ENCODE measurements around the gene CFH.
"Not testable (repeated sequence)": the region's sequence is repeated elsewhere in the genome, so short reads cannot be mapped to it uniquely, and the experiment has no call there.

CFH gene

GRCh38 chr1:196651637-196652215, at the start of gene CFH:
CFH (plus strand) TSS chr1:196652043; CDS start chr1:196652118, 75 bp downstream.
- Mint-ChIP-seq H3K27ac (ENCODE audit: low read depth) (no peak within 1 kb of the TSS), H3K4me3 (peak within 1 kb of the TSS; percentile 61), H3K27me3 (no peaks in the 10 kb centered on the region), H3K4me1 (peaks cover 7% of the 10 kb centered on the region), H3K36me3 (ENCODE audit: insufficient read depth) (no peaks in the 10 kb centered on the region), H3K9me3 (no peaks in the 10 kb centered on the region)
- ATAC-seq (replicated peaks; ENCODE audit: extremely low read depth, poor library complexity, severe bottlenecking) (no peak), DNase-seq (ENCODE audit: low spot score in 2 of 2) (no peak)

GRCh38 chr1:196603651-196604050, 48.2 kb upstream of the CFH start:
- H3K4me3 Mint-ChIP-seq, result no peak overlapping the region
- peaks cover 7% of the 10 kb centered on the region for H3K4me1 Mint-ChIP-seq
- peaks cover 22% of the 10 kb centered on the region for H3K27me3 Mint-ChIP-seq
- H3K27ac Mint-ChIP-seq (ENCODE audit: low read depth), result no peak overlapping the region
- ATAC-seq (replicated peaks; ENCODE audit: extremely low read depth, poor library complexity, severe bottlenecking) (no peak), DNase-seq (ENCODE audit: low spot score in 2 of 2) (no peak)
- no peaks in the 10 kb centered on the region for H3K36me3 Mint-ChIP-seq (ENCODE audit: insufficient read depth)
- H3K9me3 Mint-ChIP-seq, result no peaks in the 10 kb centered on the region

- DNase-seq (ENCODE audit: low spot score in 2 of 2), result no peak
- peaks cover 9% of the 10 kb centered on the region for H3K9me3 Mint-ChIP-seq
- ATAC-seq (replicated peaks; ENCODE audit: extremely low read depth, poor library complexity, severe bottlenecking), result no peak
- peaks cover 33% of the 10 kb centered on the region for H3K27me3 Mint-ChIP-seq
- H3K27ac Mint-ChIP-seq (ENCODE audit: low read depth), result no peak overlapping the region
- H3K36me3 Mint-ChIP-seq (ENCODE audit: insufficient read depth), result peaks cover 3% of the 10 kb centered on the region
- peaks cover 7% of the 10 kb centered on the region for H3K4me1 Mint-ChIP-seq
- H3K4me3 Mint-ChIP-seq, result peak overlapping the region; percentile 12
These were observed 43.9 kb upstream of the CFH start for GRCh38 chr1:196607981-196608380.

- Mint-ChIP-seq H3K27me3 (peaks cover 37% of the 10 kb centered on the region), H3K36me3 (ENCODE audit: insufficient read depth) (peaks cover 3% of the 10 kb centered on the region), H3K9me3 (peaks cover 11% of the 10 kb centered on the region), H3K4me3 (peak within 1 kb of the TSS; percentile 12), H3K27ac (ENCODE audit: low read depth) (no peak within 1 kb of the TSS), H3K4me1 (peaks cover 7% of the 10 kb centered on the region)
- DNase-seq (ENCODE audit: low spot score in 2 of 2) (no peak), ATAC-seq (replicated peaks; ENCODE audit: extremely low read depth, poor library complexity, severe bottlenecking) (no peak)
These were observed 43.2 kb upstream of the CFH start, which contains the start of gene KCNT2 for GRCh38 chr1:196608390-196609369. KCNT2 (minus strand) TSS chr1:196608440; CDS start chr1:196608309, 131 bp downstream.

GRCh38 chr1:196609370-196609737, 42.5 kb upstream of the CFH start:
- peaks cover 3% of the 10 kb centered on the region for H3K36me3 Mint-ChIP-seq (ENCODE audit: insufficient read depth)
- peaks cover 7% of the 10 kb centered on the region for H3K4me1 Mint-ChIP-seq
- ATAC-seq (replicated peaks; ENCODE audit: extremely low read depth, poor library complexity, severe bottlenecking), result no peak
- peaks cover 16% of the 10 kb centered on the region for H3K9me3 Mint-ChIP-seq
- peaks cover 37% of the 10 kb centered on the region for H3K27me3 Mint-ChIP-seq
- no peak for DNase-seq (ENCODE audit: low spot score in 2 of 2)
- H3K27ac Mint-ChIP-seq (ENCODE audit: low read depth), result no peak overlapping the region
- H3K4me3 Mint-ChIP-seq, result no peak overlapping the region

GRCh38 chr1:196611873-196612272, 40.0 kb upstream of the CFH start:
- peaks cover 22% of the 10 kb centered on the region for H3K9me3 Mint-ChIP-seq
- H3K36me3 Mint-ChIP-seq (ENCODE audit: insufficient read depth), result peaks cover 3% of the 10 kb centered on the region
- H3K4me3 Mint-ChIP-seq, result no peak overlapping the region
- H3K4me1 Mint-ChIP-seq, result peaks cover 7% of the 10 kb centered on the region
- ATAC-seq (replicated peaks; ENCODE audit: extremely low read depth, poor library complexity, severe bottlenecking) (no peak), DNase-seq (ENCODE audit: low spot score in 2 of 2) (no peak)
- H3K27me3 Mint-ChIP-seq, result peaks cover 33% of the 10 kb centered on the region
- H3K27ac Mint-ChIP-seq (ENCODE audit: low read depth), result no peak overlapping the region

GRCh38 chr1:196619721-196620120, 32.1 kb upstream of the CFH start:
- no peak for ATAC-seq (replicated peaks; ENCODE audit: extremely low read depth, poor library complexity, severe bottlenecking)
- H3K9me3 Mint-ChIP-seq, result peaks cover 2% of the 10 kb centered on the region
- no peaks in the 10 kb centered on the region for H3K4me1 Mint-ChIP-seq
- H3K27me3 Mint-ChIP-seq, result no peaks in the 10 kb centered on the region
- no peak overlapping the region for H3K4me3 Mint-ChIP-seq
- H3K27ac Mint-ChIP-seq (ENCODE audit: low read depth), result no peak overlapping the region
- DNase-seq (ENCODE audit: low spot score in 2 of 2), result no peak
- no peaks in the 10 kb centered on the region for H3K36me3 Mint-ChIP-seq (ENCODE audit: insufficient read depth)

GRCh38 chr1:196623079-196623478, 28.8 kb upstream of the CFH start:
- H3K27me3 Mint-ChIP-seq, result no peaks in the 10 kb centered on the region
- no peaks in the 10 kb centered on the region for H3K36me3 Mint-ChIP-seq (ENCODE audit: insufficient read depth)
- DNase-seq (ENCODE audit: low spot score in 2 of 2), result no peak
- H3K4me1 Mint-ChIP-seq, result no peaks in the 10 kb centered on the region
- H3K4me3 Mint-ChIP-seq, result no peak overlapping the region
- H3K9me3 Mint-ChIP-seq, result peaks cover 1% of the 10 kb centered on the region
- ATAC-seq (replicated peaks; ENCODE audit: extremely low read depth, poor library complexity, severe bottlenecking), result no peak
- no peak overlapping the region for H3K27ac Mint-ChIP-seq (ENCODE audit: low read depth)

GRCh38 chr1:196628838-196629237, 23.0 kb upstream of the CFH start:
- ATAC-seq (replicated peaks; ENCODE audit: extremely low read depth, poor library complexity, severe bottlenecking) (no peak), DNase-seq (ENCODE audit: low spot score in 2 of 2) (no peak)
- Mint-ChIP-seq H3K9me3 (peaks cover 12% of the 10 kb centered on the region), H3K27ac (ENCODE audit: low read depth) (no peak overlapping the region), H3K4me1 (no peaks in the 10 kb centered on the region), H3K4me3 (no peak overlapping the region), H3K27me3 (no peaks in the 10 kb centered on the region), H3K36me3 (ENCODE audit: insufficient read depth) (no peaks in the 10 kb centered on the region)

GRCh38 chr1:196637606-196638005, 14.2 kb upstream of the CFH start:
- Mint-ChIP-seq H3K36me3 (ENCODE audit: insufficient read depth) (no peaks in the 10 kb centered on the region), H3K27me3 (no peaks in the 10 kb centered on the region), H3K4me1 (no peaks in the 10 kb centered on the region), H3K27ac (ENCODE audit: low read depth) (no peak overlapping the region), H3K9me3 (no peaks in the 10 kb centered on the region), H3K4me3 (no peak overlapping the region)
- no peak for DNase-seq (ENCODE audit: low spot score in 2 of 2)
- ATAC-seq (replicated peaks; ENCODE audit: extremely low read depth, poor library complexity, severe bottlenecking), result no peak

- Mint-ChIP-seq H3K4me1 (no peaks in the 10 kb centered on the region), H3K36me3 (ENCODE audit: insufficient read depth) (no peaks in the 10 kb centered on the region), H3K4me3 (no peak overlapping the region), H3K27me3 (no peaks in the 10 kb centered on the region), H3K27ac (ENCODE audit: low read depth) (no peak overlapping the region), H3K9me3 (no peaks in the 10 kb centered on the region)
- ATAC-seq (replicated peaks; ENCODE audit: extremely low read depth, poor library complexity, severe bottlenecking) (no peak), DNase-seq (ENCODE audit: low spot score in 2 of 2) (no peak)
These were observed 13.4 kb upstream of the CFH start for GRCh38 chr1:196638466-196638865.

GRCh38 chr1:196639291-196639690, 12.6 kb upstream of the CFH start:
- DNase-seq (ENCODE audit: low spot score in 2 of 2); ATAC-seq (replicated peaks; ENCODE audit: extremely low read depth, poor library complexity, severe bottlenecking); H3K27me3 Mint-ChIP-seq; H3K9me3 Mint-ChIP-seq; H3K27ac Mint-ChIP-seq (ENCODE audit: low read depth); H3K36me3 Mint-ChIP-seq (ENCODE audit: insufficient read depth); H3K4me3 Mint-ChIP-seq; H3K4me1 Mint-ChIP-seq: not testable (repeated sequence)

- H3K4me1 Mint-ChIP-seq, result no peaks in the 10 kb centered on the region
- H3K27ac Mint-ChIP-seq (ENCODE audit: low read depth), result no peak overlapping the region
- no peaks in the 10 kb centered on the region for H3K9me3 Mint-ChIP-seq
- DNase-seq (ENCODE audit: low spot score in 2 of 2) (no peak), ATAC-seq (replicated peaks; ENCODE audit: extremely low read depth, poor library complexity, severe bottlenecking) (no peak)
- H3K27me3 Mint-ChIP-seq, result no peaks in the 10 kb centered on the region
- H3K4me3 Mint-ChIP-seq, result no peak overlapping the region
- H3K36me3 Mint-ChIP-seq (ENCODE audit: insufficient read depth), result no peaks in the 10 kb centered on the region
These were observed 10.9 kb upstream of the CFH start for GRCh38 chr1:196640976-196641375.

Data from central memory CD8-positive, alpha-beta T cell (primary cell).